HepG2 (cell line): Measurements from ENCODE around the gene KMT2A. TPM values are rescaled to one million over a fixed set of nuclear protein-coding genes. Genes with fewer than 3 reads are reported as not detected.

Experiments
- AGO2 ChIP-seq: fragments of 200-400 bp; formaldehyde crosslinking; optimal IDR thresholded peaks from 2 replicates; pipeline ENCODE3; 2017; ENCODE audit warnings: mild to moderate bottlenecking, low read depth, low read length, moderate library complexity
- EP300 ChIP-seq, 3 experiments: sonication (generic) in 1 of 3; formaldehyde crosslinking in 1 of 3; IDR thresholded peaks; 2 replicates each; pipeline versions ENCODE4 v1.5.1 to v1.6.1; 2011 to 2020; ENCODE audit warnings: low read depth in 2 of 3, low read length in 2 of 3, borderline replicate concordance in 1 of 3, improper control_type of control experiment in 1 of 3, mild to moderate bottlenecking in 1 of 3, missing genetic modification reagents in 1 of 3, moderate library complexity in 1 of 3
- FOXP1 ChIP-seq, 2 experiments: fragments of 450-650 bp in 1 of 2; IDR thresholded peaks; 2 replicates each; pipeline ENCODE4 v1.6.1; 2017 to 2018; ENCODE audit warnings: antibody characterized with exemption in 1 of 2
- HNRNPK ChIP-seq: fragments of 200-400 bp; formaldehyde crosslinking; IDR thresholded peaks from 2 replicates; pipeline ENCODE4 v1.6.1; 2018; ENCODE audit warnings: low read length, low read depth, moderate library complexity, mild to moderate bottlenecking; ENCODE audit not compliant: poor library complexity, severe bottlenecking
- HNRNPL ChIP-seq: fragments of 200-400 bp; formaldehyde crosslinking; IDR thresholded peaks from 2 replicates; pipeline ENCODE4 v1.6.1; 2017; ENCODE audit warnings: mild to moderate bottlenecking, low read depth, low read length
- RNF219 ChIP-seq: sonication (generic); formaldehyde crosslinking; IDR thresholded peaks from 2 replicates; pipeline ENCODE4 v1.5.0; 2020; ENCODE audit warnings: mild to moderate bottlenecking, missing genetic modification reagents
- SP2 ChIP-seq: sonication (generic); formaldehyde crosslinking; IDR thresholded peaks from 2 replicates; pipeline ENCODE4 v1.5.1; 2020; ENCODE audit warnings: mild to moderate bottlenecking, missing genetic modification reagents
- ZMAT5 ChIP-seq: sonication (generic); formaldehyde crosslinking; IDR thresholded peaks from 2 replicates; pipeline ENCODE4 v1.5.0; 2020; ENCODE audit warnings: mild to moderate bottlenecking, low read depth, missing genetic modification reagents, borderline replicate concordance
- ZMYM3 ChIP-seq: sonication (generic); formaldehyde crosslinking; IDR thresholded peaks from 2 replicates; pipeline ENCODE4 v1.5.1; 2020; ENCODE audit warnings: mild to moderate bottlenecking, missing genetic modification reagents
- ZNF329 ChIP-seq: sonication (generic); formaldehyde crosslinking; IDR thresholded peaks from 2 replicates; pipeline ENCODE4 v1.9.0; 2021; ENCODE audit warnings: low read depth, mild to moderate bottlenecking, missing genetic modification reagents
- ZNF512B ChIP-seq: sonication (generic); formaldehyde crosslinking; IDR thresholded peaks from 2 replicates; pipeline ENCODE4 v1.5.1; 2020; ENCODE audit warnings: missing genetic modification reagents, mild to moderate bottlenecking, borderline replicate concordance
- ZNF605 ChIP-seq: sonication (generic); formaldehyde crosslinking; IDR thresholded peaks from 2 replicates; pipeline ENCODE4 v1.8.0; 2022; ENCODE audit warnings: mild to moderate bottlenecking, missing genetic modification reagents
- ZSCAN25 ChIP-seq: sonication (generic); formaldehyde crosslinking; IDR thresholded peaks from 2 replicates; pipeline ENCODE4 v1.8.0; 2022; ENCODE audit warnings: mild to moderate bottlenecking, missing genetic modification reagents
- polyA plus RNA-seq, 8 experiments: library from polyadenylated mRNA; depleted of rRNA in 3 of 8; stranded (reverse) in 7 of 8; unstranded in 1 of 8; fragments of >200 nt; fragmentation: Illumina TruSeq in 4 of 8; extraction: Trizol in 4 of 8; gene quantifications; 2 replicates each; pipeline versions ENCODE4 v1.2.1 to v1.2.3, GENCODE V29; 2011 to 2016; ENCODE audit warnings: low read depth in 4 of 8, missing spikeins in 1 of 8, mixed read lengths in 1 of 8; ENCODE audit not compliant: insufficient read depth in 1 of 8
- total RNA-seq, 5 experiments: library from RNA; depleted of rRNA; stranded (reverse); fragments of >200 nt; fragmentation: Illumina TruSeq; extraction: Trizol; gene quantifications; 2 replicates each; pipeline ENCODE4 v1.2.3, GENCODE V29; 2016; ENCODE audit warnings: low read depth in 1 of 5
- TF ChIP-seq, protein P1 (sequence below): sonication (generic); formaldehyde crosslinking; IDR thresholded peaks from 2 replicates; pipeline ENCODE4 v1.5.1; 2020; ENCODE audit warnings: missing genetic modification reagents, mild to moderate bottlenecking, borderline replicate concordance
- TF ChIP-seq, protein P2 (sequence below): sonication (generic); formaldehyde crosslinking; IDR thresholded peaks from 2 replicates; pipeline ENCODE4 v1.5.0; 2020; ENCODE audit warnings: missing genetic modification reagents
- TF ChIP-seq, protein P3 (sequence below): IDR thresholded peaks from 2 replicates; pipeline ENCODE4 v1.6.1; 2016

The KMT2A gene
- total and polyA plus RNA-seq, 2 of the 13 experiments (the other 11 are each of a cell fraction or from before 2014, with no cell fraction given): 12.4 to 20.0 TPM

GRCh38 chr11:118435290-118435892, 901 bp upstream of the KMT2A start (continued):
- TF ChIP-seq, protein P1, sequence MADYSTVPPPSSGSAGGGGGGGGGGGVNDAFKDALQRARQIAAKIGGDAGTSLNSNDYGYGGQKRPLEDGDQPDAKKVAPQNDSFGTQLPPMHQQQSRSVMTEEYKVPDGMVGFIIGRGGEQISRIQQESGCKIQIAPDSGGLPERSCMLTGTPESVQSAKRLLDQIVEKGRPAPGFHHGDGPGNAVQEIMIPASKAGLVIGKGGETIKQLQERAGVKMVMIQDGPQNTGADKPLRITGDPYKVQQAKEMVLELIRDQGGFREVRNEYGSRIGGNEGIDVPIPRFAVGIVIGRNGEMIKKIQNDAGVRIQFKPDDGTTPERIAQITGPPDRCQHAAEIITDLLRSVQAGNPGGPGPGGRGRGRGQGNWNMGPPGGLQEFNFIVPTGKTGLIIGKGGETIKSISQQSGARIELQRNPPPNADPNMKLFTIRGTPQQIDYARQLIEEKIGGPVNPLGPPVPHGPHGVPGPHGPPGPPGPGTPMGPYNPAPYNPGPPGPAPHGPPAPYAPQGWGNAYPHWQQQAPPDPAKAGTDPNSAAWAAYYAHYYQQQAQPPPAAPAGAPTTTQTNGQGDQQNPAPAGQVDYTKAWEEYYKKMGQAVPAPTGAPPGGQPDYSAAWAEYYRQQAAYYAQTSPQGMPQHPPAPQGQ (CRISPR knock-in tag): no peak
- TF ChIP-seq, protein P2, sequence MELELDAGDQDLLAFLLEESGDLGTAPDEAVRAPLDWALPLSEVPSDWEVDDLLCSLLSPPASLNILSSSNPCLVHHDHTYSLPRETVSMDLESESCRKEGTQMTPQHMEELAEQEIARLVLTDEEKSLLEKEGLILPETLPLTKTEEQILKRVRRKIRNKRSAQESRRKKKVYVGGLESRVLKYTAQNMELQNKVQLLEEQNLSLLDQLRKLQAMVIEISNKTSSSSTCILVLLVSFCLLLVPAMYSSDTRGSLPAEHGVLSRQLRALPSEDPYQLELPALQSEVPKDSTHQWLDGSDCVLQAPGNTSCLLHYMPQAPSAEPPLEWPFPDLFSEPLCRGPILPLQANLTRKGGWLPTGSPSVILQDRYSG (CRISPR knock-in tag): no peak
- TF ChIP-seq HNRNPL (peak; percentile 61; the same call in 1 of the 2 replicates), ZNF512B (CRISPR knock-in tag) (no peak), ZMYM3 (CRISPR knock-in tag) (peak; percentile 20; the same call in 1 of the 2 replicates), RNF219 (CRISPR knock-in tag) (no peak), AGO2 (peak; percentile 44), ZNF329 (no peak), ZSCAN25 (CRISPR knock-in tag) (no peak), SP2 (CRISPR knock-in tag) (no peak), ZMAT5 (no peak), ZNF605 (peak; percentile 64; the same call in 1 of the 2 replicates), EP300 (IDR thresholded peaks at IDR 0.05; ENCODE audit: low read depth in 2 of 2, low read length in 2 of 2) (no peak), EP300 (CRISPR knock-in tag; IDR thresholded peaks at IDR 0.05; ENCODE audit: borderline replicate concordance) (no peak), HNRNPK (peak; percentile 36), FOXP1 (IDR thresholded peaks at IDR 0.05) (no peak), FOXP1 (CRISPR knock-in tag; IDR thresholded peaks at IDR 0.05) (no peak)
- TF ChIP-seq, protein P3, sequence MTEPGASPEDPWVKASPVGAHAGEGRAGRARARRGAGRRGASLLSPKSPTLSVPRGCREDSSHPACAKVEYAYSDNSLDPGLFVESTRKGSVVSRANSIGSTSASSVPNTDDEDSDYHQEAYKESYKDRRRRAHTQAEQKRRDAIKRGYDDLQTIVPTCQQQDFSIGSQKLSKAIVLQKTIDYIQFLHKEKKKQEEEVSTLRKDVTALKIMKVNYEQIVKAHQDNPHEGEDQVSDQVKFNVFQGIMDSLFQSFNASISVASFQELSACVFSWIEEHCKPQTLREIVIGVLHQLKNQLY (CRISPR knock-in tag): 0 out of 2 replicates have a peak, but pooled peaks have one; percentile 7
